Panc1 (cell line): ENCODE measurements around the gene FAM234B. TPM values are rescaled to one million over a fixed set of nuclear protein-coding genes. Genes with fewer than 3 reads are reported as not detected.

ENCODE experiments used
- ATAC-seq: fragments of 200-7000 bp; cut with Tn5 transposase; 2 replicates; pipeline ENCODE4 v1.9.1; 2020; ENCODE audit warnings: mild to moderate bottlenecking, moderate library complexity
- BruUV-seq: library from RNA; stranded (reverse); fragments of 400-500 nt; replicated peaks from 2 replicates; lab custom pipeline; 2021; lab: Mats Ljungman, UMichigan
- CTCF ChIA-PET: fragments of 300-600 bp; sonication (Branson Sonifier 250); formaldehyde crosslinking; loops from one replicate; lab custom pipeline; 2022; ENCODE audit warnings: antibody characterized with exemption; lab: Charles Lee
- POLR2A ChIA-PET: fragments of 300-600 bp; sonication (Branson Sonifier 250); formaldehyde crosslinking; loops from one replicate; lab custom pipeline; 2022; ENCODE audit warnings: antibody characterized with exemption; lab: Charles Lee
- DNase-seq: peaks from one replicate; pipeline ENCODE4 v3.0.0-alpha.2; 2010; ENCODE audit warnings: low read depth, low spot score
- H3K27ac ChIP-seq: 2 replicates; pipeline ENCODE4 v1.5.1; 2011; ENCODE audit warnings: mild to moderate bottlenecking, low read length, inconsistent platforms
- H3K27me3 ChIP-seq: fragments of 200-500 bp; sonication (Bioruptor generic); 2 replicates; pipeline ENCODE4 v1.6.0; 2014; ENCODE audit warnings: low read length, inconsistent platforms; ENCODE audit not compliant: control insufficient read depth, insufficient read depth
- H3K36me3 ChIP-seq: fragments of 200-500 bp; sonication (Bioruptor generic); 2 replicates; pipeline ENCODE4 v1.5.1; 2014; ENCODE audit warnings: inconsistent platforms, mild to moderate bottlenecking, low read length, moderate library complexity; ENCODE audit not compliant: control insufficient read depth, insufficient read depth
- H3K4me1 ChIP-seq: 2 replicates; pipeline ENCODE4 v1.5.1; 2011; ENCODE audit warnings: inconsistent platforms, mild to moderate bottlenecking, low read length, moderate library complexity; ENCODE audit not compliant: control insufficient read depth, insufficient read depth
- H3K4me3 ChIP-seq, 2 experiments: 2 replicates each; pipeline ENCODE4 v1.5.1; 2011 to 2012; ENCODE audit warnings: low read depth in 2 of 2, low read length in 2 of 2, mild to moderate bottlenecking in 2 of 2, inconsistent platforms in 1 of 2, moderate library complexity in 1 of 2
- H3K9me3 ChIP-seq: fragments of 200-500 bp; sonication (Bioruptor generic); 2 replicates; pipeline ENCODE4 v1.5.1; 2014; ENCODE audit warnings: low read depth, mild to moderate bottlenecking, inconsistent platforms, low read length, moderate library complexity; ENCODE audit not compliant: control insufficient read depth, insufficient read depth
- CTCF ChIP-seq: fragments of 450-650 bp; IDR thresholded peaks from 2 replicates; pipeline ENCODE4 v1.5.1; 2017; ENCODE audit warnings: mild to moderate bottlenecking
- POLR2AphosphoS5 ChIP-seq: IDR thresholded peaks from 2 replicates; pipeline ENCODE4 v1.6.1; 2012; ENCODE audit warnings: mild to moderate bottlenecking, low read depth, low read length, moderate library complexity
- REST ChIP-seq, 2 experiments: IDR thresholded peaks; 2 replicates each; pipeline ENCODE4 v1.6.1; 2011 to 2012; ENCODE audit warnings: low read depth in 2 of 2, control low read depth in 1 of 2, low read length in 1 of 2, mild to moderate bottlenecking in 1 of 2, moderate library complexity in 1 of 2; ENCODE audit not compliant: insufficient read depth in 1 of 2
- SIN3A ChIP-seq: IDR thresholded peaks from 2 replicates; pipeline ENCODE4 v1.6.1; 2012; ENCODE audit warnings: low read depth, mild to moderate bottlenecking, low read length, moderate library complexity, borderline replicate concordance; ENCODE audit not compliant: insufficient read depth
- in situ Hi-C: cut with HindIII; loops from 2 replicates; pipeline ENCODE4 v1.10.0; 2016; ENCODE audit warnings: low sequenced_read_pairs, low pct_unique_long_range_greater_than_20kb
- intact Hi-C: fragments of 100-400 bp; cut with micrococcal nuclease; formaldehyde crosslinking; loops from one replicate; pipeline ENCODE4 v1.10.0; 2022; ENCODE audit not compliant: unreplicated experiment
- total RNA-seq: library from RNA; stranded (reverse); gene quantifications from one replicate; pipeline ENCODE4 v1.2.1, GENCODE V29; 2021; ENCODE audit not compliant: unreplicated experiment

Gene FAM234B
- total RNA-seq, 1 experiment from 2014 or later = 5.4 TPM

GRCh38 chr12:13044906-13045299 lies 722 bp downstream of the FAM234B start:
- TF ChIP-seq REST (IDR thresholded peaks at IDR 0.05; ENCODE audit: insufficient read depth in 1 of 2, low read depth in 2 of 2, low read length in 1 of 2) (peak in 1 of 2 experiments; percentile 32; a peak in 1 of 4 replicates), CTCF (no peak), SIN3A (no peak), POLR2AphosphoS5 (no peak)
- no peaks in the 10 kb centered on the region for H3K27me3 ChIP-seq
- in situ Hi-C loops = no loop called here
- no peaks in the 10 kb centered on the region for H3K9me3 ChIP-seq
- no peak for DNase-seq
- 0 out of 2 replicates have a peak, but pooled peaks have one; percentile 6 for ATAC-seq
- peak overlapping the region; percentile 73 to 93 for H3K4me3 ChIP-seq
- H3K27ac ChIP-seq = no peak overlapping the region
- ChIA-PET POLR2A (no interaction called here), CTCF (no interaction called here)
- intact Hi-C loops = no loop called here
- BruUV-seq = no TSS peak
- H3K36me3 ChIP-seq = no peaks in the 10 kb centered on the region
- no peaks in the 10 kb centered on the region for H3K4me1 ChIP-seq

GRCh38 chr12:13045816-13046215 lies 1.6 kb downstream of the FAM234B start:
- intact Hi-C loops (no loop called here), in situ Hi-C loops (no loop called here)
- no TSS peak for BruUV-seq
- ATAC-seq = no peak
- no peaks in the 10 kb centered on the region for H3K9me3 ChIP-seq
- H3K36me3 ChIP-seq = no peaks in the 10 kb centered on the region
- CTCF ChIA-PET = no interaction called here
- H3K4me1 ChIP-seq = no peaks in the 10 kb centered on the region
- no peaks in the 10 kb centered on the region for H3K27me3 ChIP-seq
- no peak for TF ChIP-seq CTCF
- TF ChIP-seq REST (IDR thresholded peaks at IDR 0.05; ENCODE audit: insufficient read depth in 1 of 2, low read depth in 2 of 2, low read length in 1 of 2) = no peak
- no peak for TF ChIP-seq SIN3A
- no peak for DNase-seq
- POLR2A ChIA-PET = interaction anchor here (0.6 kb wide), 1 partner anchor 16 kb away, joined by 3 read pairs; no protein-coding TSS in a partner anchor
- H3K4me3 ChIP-seq = no peak overlapping the region
- H3K27ac ChIP-seq = no peak overlapping the region
